ENCODE results near the gene OR9Q2.
"Not testable (repeated sequence)": the region's sequence is repeated elsewhere in the genome, so short reads cannot be mapped to it uniquely, and the experiment has no call there.

OR9Q2 gene, protein sequence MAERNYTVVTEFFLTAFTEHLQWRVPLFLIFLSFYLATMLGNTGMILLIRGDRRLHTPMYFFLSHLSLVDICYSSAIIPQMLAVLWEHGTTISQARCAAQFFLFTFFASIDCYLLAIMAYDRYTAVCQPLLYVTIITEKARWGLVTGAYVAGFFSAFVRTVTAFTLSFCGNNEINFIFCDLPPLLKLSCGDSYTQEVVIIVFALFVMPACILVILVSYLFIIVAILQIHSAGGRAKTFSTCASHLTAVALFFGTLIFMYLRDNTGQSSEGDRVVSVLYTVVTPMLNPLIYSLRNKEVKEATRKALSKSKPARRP

GRCh38 chr11:58188770-58189169 is at the start of gene OR9Q2:
Gene OR9Q2, plus strand, starts transcription at chr11:58189070. Its CDS starts 1,421 bp downstream, at chr11:58190491.
- no peak for DNase-seq

DNA sequence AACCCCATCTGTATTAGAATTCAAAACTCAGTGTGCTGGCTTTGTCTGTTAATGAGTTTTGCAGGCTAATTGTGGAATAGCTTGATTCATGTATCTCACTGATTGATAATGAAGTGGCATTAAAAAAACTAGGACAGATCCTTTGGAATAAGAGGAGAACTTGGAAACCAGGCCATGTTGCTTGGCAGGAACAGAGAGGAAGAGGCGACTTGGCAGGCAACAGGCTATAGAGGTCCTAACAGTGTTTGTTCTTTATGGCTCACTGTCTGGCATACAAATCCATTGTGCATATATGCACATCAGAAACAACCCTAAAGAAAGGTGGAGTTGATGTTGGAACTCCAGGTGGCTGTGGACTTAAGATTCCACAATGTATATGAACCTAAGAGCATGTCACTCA is 46.1 kb upstream of the OR9Q2 start:
- DNase-seq = no peak

GRCh38 chr11:58152781-58153180 is 36.1 kb upstream of the OR9Q2 start:
- no peak for DNase-seq

- no peak for DNase-seq
Measured at GRCh38 chr11:58164389-58164788, 24.5 kb upstream of the OR9Q2 start.

DNA sequence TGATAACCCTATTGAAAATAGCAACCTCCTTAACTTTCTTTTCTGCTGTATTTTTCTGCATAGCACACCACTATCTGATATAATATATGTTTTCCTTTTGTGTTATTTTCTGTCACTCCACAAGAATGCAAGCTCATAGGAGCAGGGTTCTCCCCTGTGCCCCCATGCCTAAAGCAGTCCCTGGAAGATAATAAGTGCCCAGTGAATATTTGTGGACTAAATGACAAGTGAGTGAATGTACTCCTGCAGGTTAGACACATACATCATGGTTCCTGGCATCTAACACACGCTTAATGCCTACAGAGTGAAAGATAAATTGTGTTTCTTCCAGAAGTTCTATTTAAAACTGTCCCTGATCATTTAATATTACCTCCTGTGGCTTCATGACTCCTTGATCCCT is 23.9 kb upstream of the OR9Q2 start:
- no peak for DNase-seq

- DNase-seq = no peak
Measured at GRCh38 chr11:58165504-58166106, 23.3 kb upstream of the OR9Q2 start.

GRCh38 chr11:58177409-58178054 is 11.3 kb upstream of the OR9Q2 start:
- no peak for DNase-seq

GRCh38 chr11:58178444-58178843 is 10.4 kb upstream of the OR9Q2 start:
- no peak for DNase-seq

DNA sequence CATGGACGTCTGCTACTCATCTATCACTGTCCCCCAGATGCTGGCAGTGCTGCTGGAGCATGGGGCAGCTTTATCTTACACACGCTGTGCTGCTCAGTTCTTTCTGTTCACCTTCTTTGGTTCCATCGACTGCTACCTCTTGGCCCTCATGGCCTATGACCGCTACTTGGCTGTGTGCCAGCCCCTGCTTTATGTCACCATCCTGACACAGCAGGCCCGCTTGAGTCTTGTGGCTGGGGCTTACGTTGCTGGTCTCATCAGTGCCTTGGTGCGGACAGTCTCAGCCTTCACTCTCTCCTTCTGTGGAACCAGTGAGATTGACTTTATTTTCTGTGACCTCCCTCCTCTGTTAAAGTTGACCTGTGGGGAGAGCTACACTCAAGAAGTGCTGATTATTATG is 9.2 kb upstream of the OR9Q2 start:
- no peak for DNase-seq

DNA sequence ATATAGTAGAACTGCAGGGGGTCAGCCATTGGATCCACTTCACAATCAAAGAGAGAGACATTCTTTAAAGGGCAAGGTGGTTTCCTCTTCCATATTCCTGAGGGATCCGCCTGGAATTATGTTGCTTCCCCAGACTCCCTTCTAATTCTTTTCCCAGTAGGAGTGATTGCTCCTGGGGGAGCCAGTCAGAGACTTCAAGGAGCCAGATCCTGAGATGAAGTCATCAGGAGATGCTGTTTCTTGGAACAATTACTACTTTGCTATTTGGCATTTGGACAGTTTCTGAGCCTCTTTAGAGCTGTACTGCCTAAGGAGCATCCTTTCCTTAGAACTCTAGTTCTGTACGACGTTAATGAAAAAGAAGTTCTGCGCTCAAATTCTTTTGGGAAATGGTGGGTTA is 1.9 kb upstream of the OR9Q2 start:
- no peak for DNase-seq

- DNase-seq = no peak
Measured at GRCh38 chr11:58192229-58192628, 3.4 kb downstream of the OR9Q2 start.

- DNase-seq = no peak
Measured at GRCh38 chr11:58193391-58193790, 4.5 kb downstream of the OR9Q2 start.

DNA sequence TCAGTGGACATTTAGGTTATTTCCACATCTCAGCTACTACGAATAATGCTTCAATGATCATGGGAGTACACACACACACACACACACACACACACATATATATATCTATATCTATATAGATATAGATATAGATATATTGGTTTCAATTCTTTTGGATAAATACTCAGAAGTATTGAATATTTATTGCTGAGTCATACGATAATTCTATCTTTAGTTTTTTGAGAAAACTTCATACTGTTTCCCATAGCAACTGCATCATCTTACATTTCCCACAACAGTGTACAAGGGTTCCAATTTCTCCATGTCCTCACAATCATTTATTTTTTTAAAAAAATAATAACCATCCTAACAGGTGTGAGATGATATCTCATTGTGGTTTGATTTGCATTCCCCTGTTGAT is 7.1 kb downstream of the OR9Q2 start:
- no peak for DNase-seq

- no peak for DNase-seq
Measured at GRCh38 chr11:58199271-58199670, 10.4 kb downstream of the OR9Q2 start.

DNA sequence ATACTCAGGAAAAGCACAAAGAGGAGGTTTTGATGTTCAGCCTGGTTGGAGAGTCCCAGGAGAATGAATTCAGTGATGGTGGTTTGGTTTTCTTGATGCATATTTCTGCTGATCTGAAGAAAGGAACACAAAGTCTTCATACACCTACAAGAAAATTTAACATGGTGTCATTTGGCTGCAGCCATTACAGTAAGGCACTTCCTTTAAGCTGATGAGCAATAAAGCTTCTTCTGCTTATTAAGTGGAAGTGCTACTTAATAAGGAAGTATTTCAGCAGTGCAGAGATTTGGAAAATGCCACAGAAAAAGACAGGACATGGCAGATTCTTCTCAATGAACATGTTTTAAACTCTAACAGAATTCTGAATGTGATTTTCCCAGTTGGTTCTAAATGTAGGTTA is 15.2 kb downstream of the OR9Q2 start, which contains the start of gene OR1S2:
Gene OR1S2, minus strand, starts transcription at position 101 of the 400 bp plus-strand sequence. Its CDS starts 0 bp downstream, at position 101.
- DNase-seq = no peak

- DNase-seq = not testable (repeated sequence)
Measured at GRCh38 chr11:58212420-58212819, 23.6 kb downstream of the OR9Q2 start, which contains the start of gene OR1S1. Gene OR1S1, plus strand, starts transcription at chr11:58212720.

GRCh38 chr11:58216476-58216875 is 27.6 kb downstream of the OR9Q2 start:
- DNase-seq = no peak

DNA sequence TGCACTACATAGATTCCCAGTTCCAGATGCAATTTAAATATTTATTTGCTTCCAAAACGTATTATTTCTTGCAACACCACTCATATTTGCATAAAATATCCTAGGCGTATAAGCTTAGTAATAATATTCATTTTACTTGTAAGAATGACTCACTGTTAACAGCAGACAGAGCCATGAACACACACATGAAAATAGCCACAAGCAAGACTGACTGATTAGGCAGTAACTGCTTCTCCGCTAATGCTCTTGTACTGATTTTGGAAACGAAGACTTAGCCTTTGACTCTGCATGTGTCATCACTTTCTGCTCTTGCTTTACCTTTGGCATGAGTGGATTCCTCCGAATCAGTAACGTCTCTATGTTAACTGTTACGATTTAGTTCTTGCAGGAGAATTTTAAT is 33.9 kb downstream of the OR9Q2 start:
- DNase-seq = no peak

GRCh38 chr11:58227956-58228615 is 39.2 kb downstream of the OR9Q2 start:
- no peak for DNase-seq

Measured in activated CD4-positive, alpha-beta T cell treated with anti-CD3 and anti-CD28 coated beads, Interleukin-10, Interleukin-2, amounts not matched to agents 100 ng/mL and 50 ng/mL, durations not matched to agents 16 hours and 8 hours (primary cell).